HG02678 (cell line): ENCODE measurements around the gene PLEKHM3.

Experiments used
- ATAC-seq: cut with Tn5 transposase; IDR thresholded peaks from one replicate; pipeline ENCODE4 v1.9.1; 2021; ENCODE audit warnings: mild to moderate bottlenecking, moderate library complexity; ENCODE audit not compliant: unreplicated experiment

The PLEKHM3 gene

DNA sequence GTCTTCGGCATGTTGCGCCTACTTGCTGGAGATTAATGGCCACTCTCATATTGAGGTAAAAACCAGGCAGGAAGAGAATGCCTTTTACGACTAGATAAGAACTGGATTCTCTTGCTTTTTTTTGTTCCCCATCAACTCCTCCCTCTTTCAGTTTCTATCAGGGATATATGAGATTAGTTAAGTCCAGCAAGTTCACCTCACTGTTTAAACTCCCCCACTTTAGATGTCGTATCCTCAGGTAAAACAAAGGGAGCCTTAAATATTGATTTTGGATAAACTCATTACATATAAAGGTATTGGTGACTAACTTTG, 98.4 kb downstream of the PLEKHM3 start:
- no peak for ATAC-seq

DNA sequence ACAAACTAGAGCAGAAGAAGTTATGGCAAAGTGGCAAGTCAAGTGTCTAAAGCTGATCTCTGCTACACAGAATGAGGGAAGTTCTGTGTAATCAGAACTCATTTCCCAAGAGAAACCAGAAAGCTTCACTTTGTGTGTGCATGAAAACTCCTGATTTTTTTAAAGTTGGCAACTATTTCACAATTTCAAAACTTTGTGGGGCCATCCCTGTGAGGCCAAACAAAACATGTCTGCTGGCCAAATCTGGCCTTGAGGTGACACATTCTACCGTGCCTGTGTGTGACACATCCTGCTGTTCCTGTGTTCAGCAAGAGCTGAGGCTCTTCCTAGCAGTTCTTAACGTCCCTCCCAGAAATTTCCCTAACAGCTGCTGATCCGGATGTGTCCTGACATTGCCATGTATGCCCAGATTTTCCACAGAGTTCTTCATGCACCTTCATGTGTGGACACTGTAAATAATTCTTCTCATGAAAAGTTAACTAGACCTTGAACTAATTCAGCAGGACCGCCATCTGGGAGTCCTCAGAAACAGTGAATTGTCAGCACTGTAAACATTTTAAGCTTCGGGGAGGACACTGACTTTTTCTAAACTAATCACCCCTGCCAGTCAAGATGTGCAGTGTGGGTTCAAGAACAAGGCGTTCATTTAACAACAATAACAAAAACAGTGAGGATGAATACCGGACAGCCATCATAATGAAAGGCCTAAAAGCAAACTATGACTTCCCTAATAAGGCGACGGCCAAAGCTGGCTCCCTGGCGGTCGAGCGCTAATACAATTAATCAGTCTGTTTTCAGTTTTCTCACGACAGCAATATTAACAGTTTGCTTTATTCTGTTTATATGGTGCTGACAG, 99.0 kb downstream of the PLEKHM3 start:
- no peak for ATAC-seq

DNA sequence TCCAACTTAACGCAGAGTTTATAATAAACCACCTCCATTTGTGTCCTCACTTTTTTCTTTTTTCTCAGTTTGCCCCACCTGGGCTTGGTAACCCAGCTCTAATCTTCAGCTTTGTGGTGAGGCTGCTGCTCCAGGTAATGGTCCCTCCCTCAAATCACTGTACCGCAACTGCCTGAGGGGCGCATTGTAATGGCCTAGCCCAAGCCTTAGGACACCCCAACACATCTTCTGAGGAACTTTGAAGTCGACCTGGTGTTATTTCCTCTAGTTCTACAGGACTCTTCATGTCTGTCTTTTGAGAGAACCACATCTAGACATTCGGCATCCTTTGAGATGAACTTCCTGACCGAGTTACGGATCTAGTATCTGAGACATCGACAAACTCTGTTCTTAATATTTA, 99.7 kb downstream of the PLEKHM3 start:
- ATAC-seq: no peak

DNA sequence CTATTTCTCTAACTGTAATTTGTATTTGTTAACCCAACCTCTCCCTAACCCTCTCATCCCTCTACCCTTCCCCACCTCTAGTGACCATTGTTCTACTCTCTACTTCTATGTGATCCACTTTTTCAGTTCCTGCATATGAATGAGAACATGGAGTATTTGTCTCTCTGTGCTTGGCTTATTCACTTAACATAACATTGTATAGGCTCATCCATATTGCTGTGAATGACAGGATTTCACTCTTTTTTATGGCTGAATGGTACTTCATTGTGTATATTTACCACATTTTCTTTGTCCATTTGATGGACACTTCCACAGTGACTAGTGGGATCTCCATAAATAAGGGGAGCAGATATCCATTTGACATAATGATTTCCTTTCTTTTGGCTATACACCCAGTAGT, 103.7 kb downstream of the PLEKHM3 start:
- ATAC-seq: no peak

DNA sequence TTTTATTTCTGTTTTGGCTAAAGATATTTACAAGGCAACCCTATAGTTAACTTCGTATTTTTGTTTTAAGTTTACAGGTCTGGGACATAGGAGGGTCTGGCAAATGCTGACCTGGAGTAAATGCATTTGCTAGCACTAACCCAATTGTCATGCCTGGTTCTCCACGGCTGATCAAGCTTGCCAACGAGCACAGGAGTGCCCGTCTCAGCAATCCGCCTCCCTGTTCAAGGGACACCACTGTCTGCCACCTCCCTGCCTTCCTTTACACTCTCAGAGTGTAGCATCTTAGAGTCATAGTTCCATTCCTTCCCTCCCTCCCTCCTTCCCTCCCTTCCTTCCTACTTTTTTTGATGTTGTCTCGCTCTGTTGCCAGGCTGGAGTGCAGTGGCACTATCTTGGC, 104.6 kb downstream of the PLEKHM3 start:
- no peak for ATAC-seq

DNA sequence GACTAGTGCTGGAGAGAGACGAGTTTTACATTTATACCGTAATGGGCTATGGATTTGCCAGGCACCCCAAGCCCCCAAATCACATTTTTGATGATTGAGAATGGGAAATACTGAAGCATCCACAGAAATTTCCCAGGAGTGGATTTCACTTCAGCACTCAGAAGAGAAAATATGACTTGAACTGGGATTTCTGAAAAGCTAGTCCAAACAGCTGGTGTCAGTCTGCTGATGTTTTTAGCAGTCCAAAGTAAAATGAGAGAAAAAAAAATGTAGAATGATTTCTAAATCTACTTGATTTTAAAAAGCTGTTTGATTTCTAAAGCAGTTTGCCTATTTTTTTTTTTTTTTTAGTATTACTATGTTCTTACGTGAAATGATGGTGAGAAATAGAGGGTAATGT, 105.0 kb downstream of the PLEKHM3 start:
- no peak for ATAC-seq

DNA sequence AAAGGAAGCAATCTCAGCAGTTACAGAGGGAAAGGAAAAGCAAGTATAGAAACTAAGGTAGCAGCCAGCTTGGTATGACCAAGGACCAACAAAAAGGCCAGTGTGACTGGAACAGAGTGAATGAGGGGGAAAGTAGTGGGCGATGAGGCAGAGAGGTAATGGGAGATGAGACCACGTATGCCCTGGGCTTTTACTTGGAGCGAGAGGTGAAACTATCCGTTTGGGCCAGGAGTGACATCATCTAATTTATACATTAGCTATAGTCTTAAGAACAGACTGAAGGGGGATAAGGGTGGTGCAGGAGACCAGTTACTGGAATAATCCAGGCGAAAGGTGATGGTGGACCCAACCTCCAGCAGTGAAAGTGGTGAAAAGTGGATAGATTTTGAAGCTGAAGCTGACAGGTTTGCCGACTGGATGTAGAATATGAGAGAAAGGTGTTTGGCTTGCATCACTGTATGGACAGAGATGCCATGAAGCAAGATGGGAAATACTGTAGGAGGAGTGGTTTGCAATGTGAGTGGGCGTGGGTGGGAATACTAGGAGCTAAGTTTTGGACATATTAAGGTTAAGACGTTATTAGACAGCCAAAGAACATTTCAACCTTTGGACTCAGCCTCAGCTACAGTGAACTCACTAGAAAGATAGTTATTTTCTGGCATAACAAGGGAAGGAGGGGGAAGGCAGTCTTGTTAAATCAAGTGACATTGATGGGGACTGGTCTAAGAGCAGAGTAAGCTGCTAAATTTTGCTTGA, 106.0 kb downstream of the PLEKHM3 start:
- ATAC-seq: no peak

DNA sequence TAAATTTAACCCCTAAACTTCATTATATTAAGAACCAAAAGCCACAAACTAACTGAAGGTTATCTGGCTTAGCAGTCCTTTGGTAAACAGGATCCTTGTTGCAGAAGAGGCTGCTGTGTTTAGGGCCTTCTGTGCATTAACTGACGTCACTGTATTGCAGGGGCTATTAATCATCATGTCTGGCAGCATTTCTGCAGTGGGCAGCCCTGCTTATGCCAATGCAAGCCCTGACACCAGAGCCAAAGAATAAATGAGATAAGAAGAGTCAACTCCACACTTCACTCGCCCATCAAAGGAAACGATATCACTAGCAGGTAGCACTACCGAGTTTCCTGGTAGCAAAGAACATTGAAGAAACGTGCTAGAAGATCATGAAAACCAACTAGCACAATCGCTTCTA, 110.6 kb downstream of the PLEKHM3 start:
- ATAC-seq: no peak

DNA sequence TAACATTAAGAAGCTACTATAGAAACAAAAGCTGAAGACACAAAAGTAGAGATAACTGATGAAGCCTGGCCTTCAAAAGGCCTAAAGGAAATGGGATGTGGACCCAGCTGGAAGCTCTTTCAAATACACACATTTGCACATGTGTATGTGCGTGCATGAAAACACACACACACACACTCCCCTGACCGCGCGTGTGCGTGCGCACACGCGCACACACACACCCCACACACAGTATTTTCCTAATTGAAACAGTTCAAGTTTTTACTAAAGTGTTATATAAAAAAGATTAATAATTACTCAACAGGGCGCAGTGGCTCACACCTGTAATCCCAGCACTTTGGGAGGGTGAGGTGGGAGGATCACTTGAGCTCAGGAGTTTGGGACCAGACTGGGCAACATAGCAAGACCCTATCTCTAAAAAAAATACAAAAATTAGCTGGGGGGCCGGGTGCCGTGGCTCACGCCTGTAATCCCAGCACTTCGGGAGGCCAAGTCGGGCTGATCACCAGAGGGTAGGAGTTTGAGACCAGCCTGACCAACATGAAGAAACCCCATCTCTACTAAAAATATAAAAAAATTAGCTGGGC, 111.5 kb downstream of the PLEKHM3 start:
- no peak for ATAC-seq

DNA sequence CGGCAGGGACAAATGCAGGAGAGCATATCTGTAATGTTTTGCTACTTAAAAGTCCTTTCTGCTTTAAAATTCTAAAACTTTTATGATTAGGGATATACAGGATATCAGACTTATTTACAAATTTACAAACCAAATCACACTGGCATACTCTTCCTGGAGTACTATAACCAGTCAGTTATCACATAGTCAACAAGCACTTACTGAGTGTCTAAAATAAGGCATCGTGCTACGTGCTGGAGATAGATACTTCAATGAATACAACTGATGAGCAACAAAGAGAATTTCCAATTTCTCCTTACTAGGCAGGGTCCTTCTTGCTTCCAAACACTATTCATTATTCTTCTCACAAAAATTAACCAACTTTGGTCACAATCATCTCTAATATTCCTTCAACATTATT, 113.5 kb downstream of the PLEKHM3 start:
- ATAC-seq: no peak

DNA sequence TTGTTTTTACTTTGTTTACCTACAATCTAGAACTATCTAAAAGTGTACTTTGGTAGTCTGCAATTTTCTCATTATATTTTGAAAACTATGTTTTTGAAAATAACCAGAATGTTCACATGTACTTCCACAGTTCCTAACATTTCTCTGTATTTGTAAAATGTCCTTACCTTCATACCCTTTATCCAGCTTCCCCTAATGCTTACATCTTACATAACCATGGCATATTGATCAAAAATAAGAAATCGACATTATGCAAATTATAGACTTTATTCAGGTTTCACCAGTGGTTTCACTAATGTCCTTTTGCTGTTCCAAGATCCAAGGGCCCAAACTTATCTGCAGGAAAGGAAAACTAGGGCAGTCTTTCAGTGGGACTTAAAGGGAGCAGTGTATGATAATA, 114.1 kb downstream of the PLEKHM3 start:
- no peak for ATAC-seq

DNA sequence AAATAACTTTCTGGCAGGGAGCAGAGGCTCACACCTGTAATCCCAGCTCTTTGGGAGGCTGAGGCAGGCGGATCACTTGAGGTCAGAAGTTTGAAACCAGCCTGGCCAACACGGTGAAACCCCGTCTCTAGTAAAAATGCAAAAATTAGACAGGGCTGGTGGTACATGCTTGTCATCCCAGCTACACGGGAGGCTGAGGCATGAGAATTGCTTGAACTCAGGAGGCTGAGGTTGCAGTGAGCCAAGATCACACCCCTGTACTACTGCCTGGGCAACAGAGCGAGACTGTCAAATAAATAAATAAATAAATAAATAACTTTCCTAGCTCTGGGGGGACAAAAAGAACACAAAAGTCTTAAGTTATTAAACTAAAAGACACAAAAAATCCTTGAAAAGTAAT, 118.8 kb downstream of the PLEKHM3 start:
- ATAC-seq: peak; percentile 54

DNA sequence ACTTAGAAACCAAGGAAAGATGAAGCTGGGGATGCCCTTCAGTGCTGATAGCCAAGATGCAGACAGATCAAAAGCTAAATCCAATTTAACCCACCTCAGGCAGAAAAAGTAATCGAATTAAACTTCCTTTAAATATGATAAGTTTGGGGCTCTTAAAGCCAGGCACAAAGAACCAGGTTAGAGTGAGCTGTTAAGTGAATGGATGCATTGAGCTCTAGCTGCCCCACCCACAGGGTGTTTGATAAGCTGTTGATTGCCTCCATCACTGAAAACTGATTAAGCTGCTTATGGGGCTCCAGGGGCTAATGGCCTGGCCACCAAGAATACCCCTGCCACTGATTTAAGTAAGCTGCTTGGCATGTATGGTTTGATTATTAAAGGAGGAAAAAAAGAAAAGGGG, 119.8 kb downstream of the PLEKHM3 start:
- ATAC-seq: no peak

DNA sequence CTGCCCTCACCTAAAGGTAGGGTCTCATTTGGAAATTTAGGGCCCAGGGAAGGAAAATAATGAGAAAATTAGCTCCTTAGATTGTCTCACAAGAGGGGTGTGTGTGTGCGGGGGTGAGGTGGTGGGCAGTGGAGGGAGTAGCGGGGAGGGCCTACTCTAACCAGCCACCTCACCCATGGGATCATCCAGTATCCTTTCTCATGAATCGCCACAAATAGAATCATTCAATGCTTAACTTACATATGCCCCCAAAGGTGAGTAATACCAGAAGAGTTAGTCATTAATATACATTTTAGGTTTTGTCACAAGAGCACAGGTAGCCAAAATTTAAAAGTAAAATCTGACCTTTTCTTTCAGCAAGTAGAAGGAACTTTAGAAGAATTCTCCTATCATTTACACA, 122.1 kb downstream of the PLEKHM3 start:
- no peak for ATAC-seq

DNA sequence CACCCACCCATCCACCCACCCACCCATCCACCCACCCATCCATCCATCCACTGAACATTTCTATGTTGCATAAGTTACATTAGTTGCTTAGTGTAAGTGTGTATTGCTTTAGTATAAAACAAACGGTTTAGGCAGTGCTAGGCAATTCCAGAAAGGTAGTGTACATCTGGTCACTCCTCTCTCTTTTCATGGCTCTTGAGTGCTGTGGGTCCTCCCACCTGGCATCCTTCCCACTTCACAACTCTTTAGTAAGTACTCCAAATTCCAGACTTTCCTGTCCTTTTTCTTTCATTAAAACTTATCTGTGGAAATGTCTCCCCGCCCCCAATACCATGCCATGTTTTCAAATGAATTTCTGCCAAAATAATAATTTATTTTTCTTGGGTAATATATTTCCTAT, 122.5 kb downstream of the PLEKHM3 start:
- ATAC-seq: no peak

DNA sequence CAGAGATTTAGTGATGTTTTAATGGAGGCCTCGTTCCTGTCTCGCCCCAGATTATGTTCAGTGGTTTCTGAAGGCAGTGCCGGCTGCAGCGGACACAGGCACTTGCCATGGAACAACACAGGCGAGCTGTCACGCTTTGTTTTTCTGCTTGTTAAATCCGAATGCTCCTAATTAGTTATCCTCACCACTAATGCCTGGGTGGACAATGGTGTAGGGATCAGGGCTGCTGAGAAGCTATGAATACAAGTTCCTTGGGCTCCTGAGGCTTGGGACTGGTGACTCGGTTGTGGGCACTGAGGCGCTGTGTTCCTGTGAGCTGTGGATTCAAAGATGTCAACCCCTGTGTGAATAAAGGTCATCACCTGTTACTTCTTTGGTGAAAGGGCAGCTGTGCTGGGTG, 123.5 kb downstream of the PLEKHM3 start:
- no peak for ATAC-seq

DNA sequence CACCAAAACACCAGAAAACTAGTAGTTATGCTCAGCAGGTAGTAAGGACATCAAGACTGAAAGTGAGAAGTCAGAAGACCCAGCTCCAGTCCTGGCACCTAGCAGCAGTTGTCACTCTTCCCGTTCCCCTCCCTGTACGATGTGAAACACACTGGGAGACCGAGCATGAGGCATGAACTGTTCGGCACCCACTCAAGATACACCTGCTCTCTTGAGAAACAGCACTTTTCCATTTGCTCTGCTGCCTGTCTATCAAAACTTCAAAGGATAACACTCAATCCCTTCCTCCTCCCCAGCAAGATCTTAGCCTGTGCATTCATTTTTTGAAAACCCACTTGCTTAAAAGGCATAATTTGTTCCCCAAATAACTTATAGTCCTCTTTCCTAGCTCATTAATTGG, 123.9 kb downstream of the PLEKHM3 start:
- no peak for ATAC-seq

DNA sequence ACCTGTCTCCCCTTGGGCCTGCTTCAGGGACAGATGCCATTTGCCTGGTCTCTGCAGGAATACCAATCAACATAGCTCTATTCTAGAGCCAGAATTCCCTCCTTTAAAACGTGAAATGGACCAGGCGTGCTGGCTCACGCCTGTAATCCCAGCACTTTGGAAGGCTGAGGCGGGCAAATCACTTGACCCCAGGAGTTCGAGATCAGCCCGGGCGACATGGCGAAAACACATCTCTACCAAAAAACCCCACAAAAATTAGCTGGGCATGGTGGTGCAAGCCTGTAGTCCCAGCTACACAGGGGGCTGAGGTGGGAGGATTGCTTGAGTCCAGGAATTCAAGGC, 127.0 kb downstream of the PLEKHM3 start:
- ATAC-seq: no peak

DNA sequence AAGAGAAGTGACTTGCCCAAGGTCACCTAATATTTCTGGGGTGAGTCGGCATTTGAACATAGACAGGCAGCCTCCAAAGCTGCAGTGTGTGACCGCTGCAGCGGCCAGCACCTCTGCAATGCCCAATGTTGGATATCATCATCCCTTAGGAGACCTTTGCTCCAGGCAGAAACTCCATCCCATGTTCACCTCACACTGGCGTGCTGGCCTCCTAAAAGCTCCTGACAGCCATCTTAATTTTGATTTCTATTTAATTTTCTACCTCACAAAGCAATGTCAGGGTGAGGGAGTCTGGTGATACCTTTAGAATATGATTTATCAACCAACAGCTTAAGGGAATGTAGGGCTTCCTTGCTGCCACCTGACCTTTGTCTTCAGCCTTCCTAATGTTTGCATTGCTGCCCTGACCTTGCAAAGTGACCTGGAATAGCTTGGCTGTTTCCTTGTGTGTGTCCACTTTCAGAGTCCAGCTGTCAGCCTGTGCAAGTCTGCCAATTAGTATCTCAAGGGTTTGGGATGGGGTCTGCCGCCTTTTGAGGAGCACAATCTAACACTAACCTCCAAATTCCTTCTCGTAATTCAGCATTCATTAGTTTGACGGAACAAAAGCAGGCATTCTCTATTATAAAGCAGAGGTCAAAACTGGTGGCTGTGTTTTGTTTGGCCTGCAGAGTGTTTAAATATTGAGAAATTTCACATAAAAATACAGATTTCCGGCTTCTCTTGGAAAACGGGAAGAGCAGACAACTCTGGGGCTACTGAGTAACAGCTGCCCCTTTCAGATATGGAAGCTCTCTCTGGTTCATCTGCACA, 127.6 kb downstream of the PLEKHM3 start:
- no peak for ATAC-seq

DNA sequence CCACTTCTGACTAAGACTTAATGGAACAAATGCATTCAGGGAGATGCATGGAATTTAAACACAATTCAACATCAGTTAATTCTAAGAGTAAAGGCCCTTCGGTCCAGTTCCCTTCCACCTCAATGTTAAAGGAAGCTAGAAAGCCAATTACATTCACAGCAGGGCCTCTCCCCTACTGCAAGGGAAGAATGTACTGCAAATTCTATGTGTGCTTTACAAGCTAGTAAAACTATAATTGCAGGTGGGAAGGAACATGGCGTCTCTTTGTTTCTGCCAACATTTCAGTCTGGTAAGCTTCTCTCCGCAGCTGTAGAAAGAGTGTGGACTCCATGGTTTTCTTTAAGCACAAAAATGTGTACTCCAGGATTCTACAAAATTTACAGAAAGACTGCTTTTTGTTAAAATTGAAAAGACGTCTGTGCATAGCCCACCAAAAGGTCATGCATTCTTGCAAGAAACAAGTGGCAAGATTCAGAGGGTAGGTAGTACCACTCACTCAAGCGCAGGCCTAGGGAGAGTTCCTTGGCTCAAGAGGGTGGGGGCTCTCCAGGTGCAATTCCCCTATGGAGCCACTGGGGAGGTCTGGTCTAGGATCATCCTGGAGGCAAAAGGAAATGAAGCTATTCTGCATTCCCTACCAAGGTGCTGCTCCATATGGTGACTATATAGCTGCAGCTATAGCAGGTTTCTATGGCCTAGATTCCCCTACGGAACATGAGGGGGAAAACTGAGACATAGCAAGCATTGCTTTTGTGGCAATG, 128.6 kb downstream of the PLEKHM3 start:
- ATAC-seq: no peak
